MM.1S (cell line): ENCODE measurements around the gene UBE2E2.

Experiments used
- DNase-seq: peaks from one replicate; pipeline ENCODE4 v3.0.0-alpha.2; 2015
- H2AFZ ChIP-seq: fragments of 300-600 bp; sonication (generic); 2 replicates; pipeline ENCODE4 v1.6.0; 2016; ENCODE audit warnings: antibody characterized with exemption, low read length
- H3F3A ChIP-seq: fragments of 300-600 bp; sonication (generic); 2 replicates; pipeline ENCODE4 v1.6.1; 2016; ENCODE audit warnings: mild to moderate bottlenecking, antibody characterized with exemption, low read length, moderate library complexity, mixed read lengths; ENCODE audit not compliant: insufficient read depth
- H3K27ac ChIP-seq: fragments of 300-600 bp; sonication (generic); 2 replicates; pipeline ENCODE4 v1.5.1; 2016; ENCODE audit warnings: mild to moderate bottlenecking, low read length
- H3K27me3 ChIP-seq: fragments of 300-600 bp; sonication (generic); replicated peaks from 2 replicates; pipeline ENCODE4 v1.6.0; 2016; ENCODE audit warnings: low read length; ENCODE audit not compliant: insufficient read depth
- H3K36me3 ChIP-seq: fragments of 300-600 bp; sonication (generic); replicated peaks from 2 replicates; pipeline ENCODE4 v1.6.1; 2016; ENCODE audit warnings: mild to moderate bottlenecking, low read length, mixed read lengths; ENCODE audit not compliant: insufficient read depth
- H3K4me1 ChIP-seq: fragments of 300-600 bp; sonication (generic); 2 replicates; pipeline ENCODE4 v1.6.1; 2016; ENCODE audit warnings: low read length, mixed read lengths
- H3K4me2 ChIP-seq: fragments of 300-600 bp; sonication (generic); 2 replicates; pipeline ENCODE4 v1.6.0; 2016; ENCODE audit warnings: low read depth, low read length
- H3K4me3 ChIP-seq: fragments of 300-600 bp; sonication (generic); 2 replicates; pipeline ENCODE4 v1.5.1; 2016; ENCODE audit warnings: low read length, mixed read lengths
- H3K79me2 ChIP-seq: fragments of 300-600 bp; sonication (generic); 2 replicates; pipeline ENCODE4 v1.6.1; 2016; ENCODE audit warnings: mixed run types, low read length, mixed read lengths
- H3K9ac ChIP-seq: fragments of 300-600 bp; sonication (generic); 2 replicates; pipeline ENCODE4 v1.6.1; 2016; ENCODE audit warnings: low read length, mixed read lengths
- H3K9me2 ChIP-seq: fragments of 300-600 bp; sonication (generic); replicated peaks from 2 replicates; pipeline ENCODE4 v1.6.1; 2016; ENCODE audit warnings: mild to moderate bottlenecking, low read length, mixed read lengths; ENCODE audit not compliant: insufficient read depth
- H3K9me3 ChIP-seq: fragments of 300-600 bp; sonication (generic); replicated peaks from 2 replicates; pipeline ENCODE4 v1.6.1; 2016; ENCODE audit warnings: mild to moderate bottlenecking, low read length, mixed read lengths; ENCODE audit not compliant: insufficient read depth
- H4K20me1 ChIP-seq: fragments of 300-600 bp; sonication (generic); 2 replicates; pipeline ENCODE4 v1.6.1; 2016; ENCODE audit warnings: mild to moderate bottlenecking, low read length, moderate library complexity, mixed read lengths; ENCODE audit not compliant: insufficient read depth
- EZH2 ChIP-seq: fragments of 300-600 bp; sonication (generic); optimal IDR thresholded peaks from 2 replicates; pipeline ENCODE3; 2017; ENCODE audit warnings: low read depth, mild to moderate bottlenecking, antibody characterized with exemption, low read length, mixed read lengths
- EZH2phosphoT487 ChIP-seq: fragments of 300-600 bp; sonication (generic); IDR thresholded peaks from 2 replicates; pipeline ENCODE4 v1.6.1; 2018; ENCODE audit warnings: antibody characterized with exemption, low read length
- TF ChIP-seq, protein P1 (sequence below): fragments of 300-600 bp; sonication (generic); IDR thresholded peaks from 2 replicates; pipeline ENCODE4 v1.5.1; 2016; ENCODE audit warnings: antibody characterized with exemption, low read length, mixed read lengths

Gene UBE2E2

DNA sequence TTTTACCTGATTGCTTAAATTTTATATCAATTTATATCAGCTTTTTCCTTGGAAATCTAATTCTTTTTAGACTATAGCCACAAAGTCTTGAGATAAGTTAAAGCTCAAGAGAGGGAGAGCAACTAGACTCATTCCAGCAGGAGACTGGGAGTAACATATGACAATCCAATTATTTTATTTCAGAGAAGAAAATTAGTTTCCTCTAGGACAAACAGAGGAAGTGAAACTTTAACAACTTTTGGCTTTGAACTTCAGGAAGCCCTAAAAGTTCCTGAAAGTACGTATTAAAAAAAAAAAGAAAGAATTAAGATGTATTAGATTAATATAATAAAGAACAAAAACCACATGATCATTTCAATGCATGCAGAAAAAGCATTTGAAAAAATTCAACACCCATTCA, 13.9 kb upstream of the UBE2E2 start:
- H3K4me1 ChIP-seq, result no peaks in the 10 kb centered on the region
- H3K36me3 ChIP-seq, result no peaks in the 10 kb centered on the region
- no peaks in the 10 kb centered on the region for H3K9me3 ChIP-seq
- no peaks in the 10 kb centered on the region for H3K79me2 ChIP-seq
- H3K9ac ChIP-seq, result no peak overlapping the region
- no peaks in the 10 kb centered on the region for H4K20me1 ChIP-seq
- H3K4me3 ChIP-seq, result no peak overlapping the region
- no peak overlapping the region for H3K27ac ChIP-seq
- TF ChIP-seq EZH2phosphoT487, result no peak
- no peak for TF ChIP-seq EZH2
- TF ChIP-seq, protein P1, sequence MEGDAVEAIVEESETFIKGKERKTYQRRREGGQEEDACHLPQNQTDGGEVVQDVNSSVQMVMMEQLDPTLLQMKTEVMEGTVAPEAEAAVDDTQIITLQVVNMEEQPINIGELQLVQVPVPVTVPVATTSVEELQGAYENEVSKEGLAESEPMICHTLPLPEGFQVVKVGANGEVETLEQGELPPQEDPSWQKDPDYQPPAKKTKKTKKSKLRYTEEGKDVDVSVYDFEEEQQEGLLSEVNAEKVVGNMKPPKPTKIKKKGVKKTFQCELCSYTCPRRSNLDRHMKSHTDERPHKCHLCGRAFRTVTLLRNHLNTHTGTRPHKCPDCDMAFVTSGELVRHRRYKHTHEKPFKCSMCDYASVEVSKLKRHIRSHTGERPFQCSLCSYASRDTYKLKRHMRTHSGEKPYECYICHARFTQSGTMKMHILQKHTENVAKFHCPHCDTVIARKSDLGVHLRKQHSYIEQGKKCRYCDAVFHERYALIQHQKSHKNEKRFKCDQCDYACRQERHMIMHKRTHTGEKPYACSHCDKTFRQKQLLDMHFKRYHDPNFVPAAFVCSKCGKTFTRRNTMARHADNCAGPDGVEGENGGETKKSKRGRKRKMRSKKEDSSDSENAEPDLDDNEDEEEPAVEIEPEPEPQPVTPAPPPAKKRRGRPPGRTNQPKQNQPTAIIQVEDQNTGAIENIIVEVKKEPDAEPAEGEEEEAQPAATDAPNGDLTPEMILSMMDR, result no peak
- H3K9me2 ChIP-seq, result no peaks in the 10 kb centered on the region
- no peak for DNase-seq
- H3K4me2 ChIP-seq, result no peak overlapping the region
- H3F3A ChIP-seq, result no peaks in the 10 kb centered on the region
- no peaks in the 10 kb centered on the region for H3K27me3 ChIP-seq
- H2AFZ ChIP-seq, result no peak overlapping the region

DNA sequence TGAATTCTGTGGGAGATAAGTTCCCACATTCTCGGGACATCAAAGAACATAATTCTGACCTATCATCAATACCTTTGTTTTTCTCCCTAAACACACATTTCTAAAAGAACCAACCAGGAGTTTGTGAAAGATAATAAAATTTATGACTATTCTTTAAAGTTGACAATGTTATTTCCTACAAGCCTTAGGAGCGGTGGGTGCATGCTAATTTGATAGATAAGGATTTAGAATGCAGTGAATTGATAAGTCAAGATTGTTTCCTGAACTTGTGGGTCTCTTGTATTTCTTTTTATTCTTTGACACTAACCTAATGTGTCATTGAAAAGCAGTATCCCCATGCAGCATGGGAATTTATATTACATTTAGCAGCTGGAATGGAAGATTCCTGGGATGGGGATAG, 10.3 kb upstream of the UBE2E2 start:
- no peaks in the 10 kb centered on the region for H3F3A ChIP-seq
- no peaks in the 10 kb centered on the region for H3K36me3 ChIP-seq
- no peak overlapping the region for H3K4me3 ChIP-seq
- H3K4me2 ChIP-seq, result no peak overlapping the region
- H3K4me1 ChIP-seq, result no peaks in the 10 kb centered on the region
- no peaks in the 10 kb centered on the region for H4K20me1 ChIP-seq
- no peak for DNase-seq
- H2AFZ ChIP-seq, result no peak overlapping the region
- no peaks in the 10 kb centered on the region for H3K9me3 ChIP-seq
- H3K27ac ChIP-seq, result no peak overlapping the region
- no peaks in the 10 kb centered on the region for H3K27me3 ChIP-seq
- TF ChIP-seq EZH2, result no peak
- TF ChIP-seq, protein P1, result no peak
- TF ChIP-seq EZH2phosphoT487, result no peak
- H3K9ac ChIP-seq, result no peak overlapping the region
- H3K79me2 ChIP-seq, result no peaks in the 10 kb centered on the region
- H3K9me2 ChIP-seq, result no peaks in the 10 kb centered on the region

DNA sequence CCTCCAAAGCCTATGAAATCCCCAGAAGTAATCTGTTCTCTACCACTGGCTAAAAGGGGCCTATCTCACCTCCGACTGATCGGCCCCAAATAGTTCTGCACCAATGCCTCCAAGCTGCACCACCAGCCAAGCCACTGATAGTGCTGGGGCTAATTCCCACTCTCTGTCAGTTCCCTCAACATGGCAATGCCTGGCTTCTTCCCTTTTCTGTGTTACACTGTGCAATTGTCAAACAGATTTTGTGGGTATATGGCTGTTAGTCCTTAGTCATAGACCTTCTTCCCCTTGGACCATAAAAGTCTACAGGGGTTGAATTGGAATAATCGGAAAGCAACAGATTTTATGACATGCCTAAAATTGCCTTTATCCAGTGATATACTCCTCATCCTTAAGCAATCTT, 9.3 kb upstream of the UBE2E2 start:
- TF ChIP-seq EZH2phosphoT487, result no peak
- TF ChIP-seq, protein P1, result no peak
- no peak for TF ChIP-seq EZH2
- H3K9ac ChIP-seq, result no peak overlapping the region
- no peaks in the 10 kb centered on the region for H3K79me2 ChIP-seq
- no peak overlapping the region for H3K4me2 ChIP-seq
- no peak overlapping the region for H3K27ac ChIP-seq
- DNase-seq, result no peak
- no peak overlapping the region for H2AFZ ChIP-seq
- no peaks in the 10 kb centered on the region for H3K36me3 ChIP-seq
- H3K9me3 ChIP-seq, result no peaks in the 10 kb centered on the region
- no peaks in the 10 kb centered on the region for H3K27me3 ChIP-seq
- H3K4me3 ChIP-seq, result no peak overlapping the region
- no peaks in the 10 kb centered on the region for H4K20me1 ChIP-seq
- H3K9me2 ChIP-seq, result no peaks in the 10 kb centered on the region
- H3K4me1 ChIP-seq, result no peaks in the 10 kb centered on the region
- no peaks in the 10 kb centered on the region for H3F3A ChIP-seq
